Activated CD4-positive, alpha-beta T cell treated with anti-CD3 and anti-CD28 coated beads, Interleukin-10, Interleukin-2, amounts not matched to agents 100 ng/mL and 50 ng/mL, durations not matched to agents 16 hours and 8 hours (primary cell): ENCODE results near the gene TADA2A.

Source experiments
- DNase-seq: peaks from one replicate; pipeline ENCODE4 v3.0.0-alpha.2; 2020

The TADA2A gene

GRCh38 chr17:37463039-37463438 lies 56.4 kb downstream of the TADA2A start:
- no peak for DNase-seq

GRCh38 chr17:37465069-37465616 lies 58.5 kb downstream of the TADA2A start:
- no peak for DNase-seq

GRCh38 chr17:37466471-37466870 lies 59.8 kb downstream of the TADA2A start:
- DNase-seq, result no peak

- no peak for DNase-seq
Observed at GRCh38 chr17:37470181-37470580, 63.5 kb downstream of the TADA2A start.

- no peak for DNase-seq
Observed at GRCh38 chr17:37475731-37476420, 69.2 kb downstream of the TADA2A start.

- no peak for DNase-seq
Observed at GRCh38 chr17:37476431-37477120, 69.9 kb downstream of the TADA2A start.

- no peak for DNase-seq
Observed at GRCh38 chr17:37478187-37478586, 71.5 kb downstream of the TADA2A start.

- DNase-seq, result no peak
Observed at GRCh38 chr17:37479025-37479424, 72.3 kb downstream of the TADA2A start.

- no peak for DNase-seq
Observed at GRCh38 chr17:37480427-37480826, 73.7 kb downstream of the TADA2A start.

- no peak for DNase-seq
Observed at GRCh38 chr17:37481001-37481665, 74.4 kb downstream of the TADA2A start.

- DNase-seq, result peak; percentile 22
Observed at GRCh38 chr17:37483311-37484039, 76.8 kb downstream of the TADA2A start.

GRCh38 chr17:37485938-37486570 lies 79.4 kb downstream of the TADA2A start:
- DNase-seq, result no peak

GRCh38 chr17:37488009-37488604 lies 81.4 kb downstream of the TADA2A start:
- DNase-seq, result peak; percentile 56

GRCh38 chr17:37488607-37489196 lies 82.0 kb downstream of the TADA2A start:
- peak; percentile 68 for DNase-seq

- peak; percentile 86 for DNase-seq
Observed at GRCh38 chr17:37489197-37490001, 82.7 kb downstream of the TADA2A start, which contains the start of gene DUSP14. Gene DUSP14 (plus strand): TSS chr17:37489891. CDS start chr17:37512273, 22,382 bp downstream.

- DNase-seq, result peak; percentile 71
Observed at GRCh38 chr17:37490022-37490587, 83.4 kb downstream of the TADA2A start.

GRCh38 chr17:37490638-37491614 lies 84.2 kb downstream of the TADA2A start:
- DNase-seq, result peak; percentile 53

GRCh38 chr17:37492167-37492566 lies 85.5 kb downstream of the TADA2A start:
- no peak for DNase-seq
